ENCODE measurements around the gene UMOD.

DNA sequence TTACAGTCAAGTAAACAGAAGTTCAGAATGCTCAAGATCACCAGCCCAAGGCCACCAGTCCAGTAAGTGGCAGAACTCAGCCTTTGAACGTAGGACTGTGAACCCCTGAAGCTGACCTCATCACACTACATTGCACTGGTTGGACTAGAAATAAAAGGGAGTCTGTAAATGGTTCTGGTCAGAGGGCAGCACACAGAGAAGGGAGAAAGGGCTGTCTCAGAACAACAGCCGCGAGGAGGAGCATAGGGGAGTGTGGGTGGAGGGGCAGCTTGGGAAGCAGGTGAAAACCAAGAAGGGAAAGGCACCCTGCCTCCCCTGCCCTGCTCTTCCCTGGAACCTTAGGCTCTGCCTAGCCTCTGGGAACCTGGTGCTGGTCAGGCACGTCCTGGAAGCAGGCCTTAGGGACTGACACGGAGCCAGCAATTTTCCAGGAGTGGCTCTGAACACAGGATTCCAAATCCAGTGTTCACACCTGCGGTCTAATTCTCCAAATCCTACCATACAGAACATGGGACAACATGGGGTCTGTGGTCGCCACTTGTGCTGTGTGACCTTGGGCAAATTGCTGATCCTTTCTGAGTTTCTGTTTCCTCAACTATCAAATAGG is 45.1 kb upstream of the UMOD start:
- TF ChIP-seq, protein P1, sequence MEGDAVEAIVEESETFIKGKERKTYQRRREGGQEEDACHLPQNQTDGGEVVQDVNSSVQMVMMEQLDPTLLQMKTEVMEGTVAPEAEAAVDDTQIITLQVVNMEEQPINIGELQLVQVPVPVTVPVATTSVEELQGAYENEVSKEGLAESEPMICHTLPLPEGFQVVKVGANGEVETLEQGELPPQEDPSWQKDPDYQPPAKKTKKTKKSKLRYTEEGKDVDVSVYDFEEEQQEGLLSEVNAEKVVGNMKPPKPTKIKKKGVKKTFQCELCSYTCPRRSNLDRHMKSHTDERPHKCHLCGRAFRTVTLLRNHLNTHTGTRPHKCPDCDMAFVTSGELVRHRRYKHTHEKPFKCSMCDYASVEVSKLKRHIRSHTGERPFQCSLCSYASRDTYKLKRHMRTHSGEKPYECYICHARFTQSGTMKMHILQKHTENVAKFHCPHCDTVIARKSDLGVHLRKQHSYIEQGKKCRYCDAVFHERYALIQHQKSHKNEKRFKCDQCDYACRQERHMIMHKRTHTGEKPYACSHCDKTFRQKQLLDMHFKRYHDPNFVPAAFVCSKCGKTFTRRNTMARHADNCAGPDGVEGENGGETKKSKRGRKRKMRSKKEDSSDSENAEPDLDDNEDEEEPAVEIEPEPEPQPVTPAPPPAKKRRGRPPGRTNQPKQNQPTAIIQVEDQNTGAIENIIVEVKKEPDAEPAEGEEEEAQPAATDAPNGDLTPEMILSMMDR (IDR thresholded peaks at IDR 0.05; ENCODE audit: low read depth, low read length) = no peak
- no peak for TF ChIP-seq EZH2phosphoT487 (IDR thresholded peaks at IDR 0.05; ENCODE audit: low read depth)
